ENCODE results near the gene KRTDAP.
"Not testable (repeated sequence)": the region's sequence is repeated elsewhere in the genome, so short reads cannot be mapped to it uniquely, and the experiment has no call there.

KRTDAP gene

GRCh38 chr19:35486268-35486708 lies 4.0 kb downstream of the KRTDAP start:
- DNase-seq (ENCODE audit: low read depth) = no peak
- TF ChIP-seq CTCF (conservative IDR thresholded peaks at IDR 0.05; ENCODE audit: low read length) = no peak
- H3K4me3 ChIP-seq (ENCODE audit: low read length) = no peak overlapping the region

DNA sequence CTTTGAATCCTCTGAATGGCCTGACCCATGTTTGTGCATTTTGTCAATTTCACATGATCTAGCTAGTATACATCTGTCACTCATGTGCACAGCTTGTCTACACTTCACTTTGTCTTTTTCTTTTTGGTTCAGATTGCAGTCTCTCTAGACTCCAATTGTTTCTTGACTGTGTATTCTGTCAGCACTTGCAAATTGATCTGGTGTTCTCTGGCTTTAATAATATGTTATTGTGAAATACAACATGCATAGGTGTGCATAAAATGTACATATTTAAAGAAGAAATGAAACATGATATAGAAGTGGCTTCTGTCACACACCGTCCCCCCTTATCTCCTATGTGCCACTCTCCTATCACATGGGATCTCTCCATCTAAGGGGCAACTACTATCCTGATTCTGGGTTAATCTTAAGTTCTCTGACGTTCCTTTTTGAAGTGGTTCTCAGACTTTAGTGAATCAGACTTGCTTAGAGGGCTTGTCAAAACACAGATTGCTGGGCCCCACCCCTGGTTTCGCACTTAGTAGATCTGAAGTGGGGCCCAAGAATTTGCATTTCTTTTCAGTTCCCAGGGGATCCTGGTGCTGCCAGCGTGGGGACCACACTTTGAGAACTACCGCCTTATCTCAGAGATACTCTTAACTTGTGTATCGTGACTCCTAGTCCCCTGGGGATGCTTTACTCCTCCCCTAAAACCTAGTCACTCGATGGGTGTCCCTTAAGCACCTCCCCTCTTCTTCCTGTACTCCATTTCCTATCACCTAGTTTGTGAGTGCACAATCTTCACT lies 5.8 kb downstream of the KRTDAP start:
- TF ChIP-seq CTCF (conservative IDR thresholded peaks at IDR 0.05; ENCODE audit: low read length) = no peak
- no peak for DNase-seq (ENCODE audit: low read depth)
- no peak overlapping the region for H3K4me3 ChIP-seq (ENCODE audit: low read length)

DNA sequence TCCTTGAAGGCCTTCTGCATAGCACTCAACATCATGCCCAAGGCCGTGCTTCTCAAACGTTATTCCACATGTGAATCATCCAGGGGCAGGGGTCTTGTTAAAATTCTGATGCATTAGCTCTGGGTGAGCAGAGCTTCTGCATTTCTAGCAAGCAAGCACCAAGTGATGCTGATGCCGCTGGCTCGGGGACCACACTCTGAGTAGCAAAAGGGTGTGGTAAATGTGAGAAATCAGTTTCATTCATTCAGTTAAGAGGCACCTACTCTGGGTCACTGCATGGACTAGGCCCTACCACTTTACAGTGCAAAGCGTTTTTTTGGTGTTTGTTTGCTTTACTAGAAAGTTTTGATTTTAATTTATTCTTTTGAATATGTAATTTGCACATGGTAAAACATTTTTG lies 7.2 kb downstream of the KRTDAP start:
- no peak for TF ChIP-seq CTCF (conservative IDR thresholded peaks at IDR 0.05; ENCODE audit: low read length)

GRCh38 chr19:35478794-35479677 lies 11.2 kb downstream of the KRTDAP start:
- TF ChIP-seq CTCF (conservative IDR thresholded peaks at IDR 0.05; ENCODE audit: low read length) = no peak
- H3K4me3 ChIP-seq (ENCODE audit: low read length) = no peak overlapping the region
- DNase-seq (ENCODE audit: low read depth) = no peak

More for the DNA sequence above, 7.2 kb downstream of the KRTDAP start:
- H3K4me3 ChIP-seq (ENCODE audit: low read length) = no peak overlapping the region
- no peak for DNase-seq (ENCODE audit: low read depth)

- H3K4me3 ChIP-seq (ENCODE audit: low read length) = no peak overlapping the region
- DNase-seq (ENCODE audit: low read depth) = no peak
- TF ChIP-seq CTCF (conservative IDR thresholded peaks at IDR 0.05; ENCODE audit: low read length) = no peak
These were observed 14.1 kb downstream of the KRTDAP start for GRCh38 chr19:35476149-35476548.

DNA sequence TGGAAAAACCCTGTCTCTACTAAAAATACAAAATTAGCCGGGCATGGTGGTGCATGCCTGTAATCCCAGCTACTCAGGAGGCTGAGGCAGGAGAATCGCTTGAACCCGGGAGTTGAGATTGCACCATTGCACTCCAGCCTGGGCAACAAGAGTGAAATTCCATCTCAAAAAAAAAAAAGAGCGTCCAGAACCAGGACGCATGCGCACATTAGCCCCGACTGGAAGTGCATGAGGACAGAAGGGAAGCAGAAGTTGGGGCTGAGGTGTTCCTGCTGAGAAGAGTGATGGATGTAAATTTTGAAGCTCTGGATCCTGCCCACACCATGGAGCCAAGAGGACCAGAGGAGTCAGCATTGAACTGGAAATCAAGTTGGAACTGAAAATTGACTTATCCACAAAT lies 15.7 kb downstream of the KRTDAP start:
- DNase-seq (ENCODE audit: low read depth); H3K4me3 ChIP-seq (ENCODE audit: low read length): not testable (repeated sequence)

- TF ChIP-seq CTCF (conservative IDR thresholded peaks at IDR 0.05; ENCODE audit: low read length) = no peak
- DNase-seq (ENCODE audit: low read depth) = no peak
- no peak overlapping the region for H3K4me3 ChIP-seq (ENCODE audit: low read length)
These were observed 16.2 kb downstream of the KRTDAP start for GRCh38 chr19:35474104-35474503.
